ENCODE results near the gene DOK5.

Gene DOK5

GRCh38 chr20:54665812-54666211 lies 190.4 kb downstream of the DOK5 start:
- TF ChIP-seq, protein P1, sequence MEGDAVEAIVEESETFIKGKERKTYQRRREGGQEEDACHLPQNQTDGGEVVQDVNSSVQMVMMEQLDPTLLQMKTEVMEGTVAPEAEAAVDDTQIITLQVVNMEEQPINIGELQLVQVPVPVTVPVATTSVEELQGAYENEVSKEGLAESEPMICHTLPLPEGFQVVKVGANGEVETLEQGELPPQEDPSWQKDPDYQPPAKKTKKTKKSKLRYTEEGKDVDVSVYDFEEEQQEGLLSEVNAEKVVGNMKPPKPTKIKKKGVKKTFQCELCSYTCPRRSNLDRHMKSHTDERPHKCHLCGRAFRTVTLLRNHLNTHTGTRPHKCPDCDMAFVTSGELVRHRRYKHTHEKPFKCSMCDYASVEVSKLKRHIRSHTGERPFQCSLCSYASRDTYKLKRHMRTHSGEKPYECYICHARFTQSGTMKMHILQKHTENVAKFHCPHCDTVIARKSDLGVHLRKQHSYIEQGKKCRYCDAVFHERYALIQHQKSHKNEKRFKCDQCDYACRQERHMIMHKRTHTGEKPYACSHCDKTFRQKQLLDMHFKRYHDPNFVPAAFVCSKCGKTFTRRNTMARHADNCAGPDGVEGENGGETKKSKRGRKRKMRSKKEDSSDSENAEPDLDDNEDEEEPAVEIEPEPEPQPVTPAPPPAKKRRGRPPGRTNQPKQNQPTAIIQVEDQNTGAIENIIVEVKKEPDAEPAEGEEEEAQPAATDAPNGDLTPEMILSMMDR (conservative IDR thresholded peaks at IDR 0.05) = no peak
- H3K27ac ChIP-seq = no peak overlapping the region

- peak overlapping the region; percentile 40; the same call in 1 of the 2 replicates for H3K27ac ChIP-seq
- TF ChIP-seq, protein P1 (conservative IDR thresholded peaks at IDR 0.05) = peak; percentile 96
Observed at GRCh38 chr20:54668271-54669039, 193.1 kb downstream of the DOK5 start.

- H3K27ac ChIP-seq = peak overlapping the region; percentile 40; the same call in 1 of the 2 replicates
- TF ChIP-seq, protein P1 (conservative IDR thresholded peaks at IDR 0.05) = no peak
Observed at GRCh38 chr20:54669040-54669363, 193.6 kb downstream of the DOK5 start.

GRCh38 chr20:54678253-54678652 lies 202.9 kb downstream of the DOK5 start:
- H3K27ac ChIP-seq = no peak overlapping the region

GRCh38 chr20:54680439-54680838 lies 205.0 kb downstream of the DOK5 start:
- TF ChIP-seq, protein P1 (conservative IDR thresholded peaks at IDR 0.05) = no peak
- no peak overlapping the region for H3K27ac ChIP-seq

More at GRCh38 chr20:54678253-54678652, 202.9 kb downstream of the DOK5 start:
- TF ChIP-seq, protein P1 (conservative IDR thresholded peaks at IDR 0.05) = no peak

DNA sequence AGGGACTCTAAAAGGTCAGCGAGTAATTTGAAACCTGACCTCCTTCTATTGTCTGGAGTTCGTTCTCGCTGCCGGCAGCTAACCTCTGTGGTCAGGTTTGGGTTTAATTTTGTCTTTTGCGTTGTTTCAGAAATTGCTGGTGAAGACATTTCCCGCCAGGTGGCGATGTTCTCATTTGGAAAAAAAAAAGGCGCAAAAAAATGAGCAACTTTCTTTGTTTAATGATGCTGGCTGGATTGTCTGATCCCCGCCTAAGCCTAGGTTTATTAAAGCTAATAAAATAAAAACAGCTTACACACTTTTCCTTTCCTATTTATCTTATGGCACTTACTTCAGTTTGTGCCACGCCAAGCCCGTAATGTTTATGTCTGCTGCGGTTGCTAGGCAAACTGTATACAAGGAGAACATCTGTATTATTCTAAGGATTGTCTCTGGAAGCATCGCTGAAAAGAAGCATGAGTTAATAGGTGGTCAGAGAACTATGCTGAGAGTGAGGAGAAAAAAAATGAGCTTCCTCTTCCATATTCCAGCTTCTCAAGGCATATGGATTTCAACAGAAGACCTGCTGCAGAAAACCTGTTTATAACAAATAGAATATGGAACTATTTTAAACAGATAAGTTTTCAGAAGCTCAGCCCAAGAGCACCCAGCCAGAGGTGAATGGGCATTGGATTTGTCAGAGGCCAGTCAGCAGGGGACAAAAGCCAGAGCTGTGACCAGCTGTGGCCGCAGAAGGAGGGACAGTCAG lies 205.7 kb downstream of the DOK5 start:
- no peak overlapping the region for H3K27ac ChIP-seq
- TF ChIP-seq, protein P1 (conservative IDR thresholded peaks at IDR 0.05) = peak; percentile 85

GRCh38 chr20:54681869-54682268 lies 206.5 kb downstream of the DOK5 start:
- TF ChIP-seq, protein P1 (conservative IDR thresholded peaks at IDR 0.05) = no peak
- H3K27ac ChIP-seq = no peak overlapping the region
